Caco-2 (cell line): Measurements from ENCODE around the gene FCN2. TPM values are rescaled to one million over a fixed set of nuclear protein-coding genes. Genes with fewer than 3 reads are reported as not detected.

ENCODE experiments used
- BruUV-seq: library from RNA; stranded (reverse); fragments of 400-500 nt; replicated peaks from 2 replicates; lab custom pipeline; 2021; lab: Mats Ljungman, UMichigan
- CTCF ChIA-PET: fragments of 300-600 bp; sonication (Branson Sonifier 250); formaldehyde crosslinking; loops from one replicate; lab custom pipeline; 2022; ENCODE audit warnings: antibody characterized with exemption; lab: Charles Lee
- POLR2A ChIA-PET: fragments of 300-600 bp; sonication (Branson Sonifier 250); formaldehyde crosslinking; loops from one replicate; lab custom pipeline; 2022; ENCODE audit warnings: antibody characterized with exemption; lab: Charles Lee
- DNase-seq, 2 experiments: peaks; one replicate each; pipeline versions ENCODE4 v3.0.0 to v3.0.0-alpha.2; 2020 to 2022
- H3K27me3 ChIP-seq: replicated peaks from 2 replicates; pipeline ENCODE4 v1.6.0; 2011; ENCODE audit warnings: low read length; ENCODE audit not compliant: control insufficient read depth, insufficient read depth
- H3K36me3 ChIP-seq: 2 replicates; pipeline ENCODE4 v1.5.1; 2011; ENCODE audit warnings: low read length; ENCODE audit not compliant: control insufficient read depth, insufficient read depth
- H3K4me1 ChIP-seq: fragments of 250-450 bp; sonication (Bioruptor Pico); 2 replicates; pipeline ENCODE4 v1.5.1; 2020; ENCODE audit warnings: mild to moderate bottlenecking
- H3K4me3 ChIP-seq: 2 replicates; pipeline ENCODE4 v1.5.1; 2011; ENCODE audit warnings: low read depth, mild to moderate bottlenecking, control low read depth, low read length
- H3K9me3 ChIP-seq: fragments of 250-450 bp; sonication (Bioruptor Pico); 2 replicates; pipeline ENCODE4 v1.5.1; 2020; ENCODE audit warnings: mild to moderate bottlenecking, moderate library complexity
- H3K27ac Mint-ChIP-seq: one replicate; pipeline ENCODE4 v1.8.0; 2022; ENCODE audit warnings: mixed read lengths; ENCODE audit not compliant: unreplicated experiment
- H3K27me3 Mint-ChIP-seq: one replicate; pipeline ENCODE4 v1.8.0; 2022; ENCODE audit warnings: mixed read lengths; ENCODE audit not compliant: insufficient read depth, unreplicated experiment
- H3K36me3 Mint-ChIP-seq: one replicate; pipeline ENCODE4 v1.8.0; 2022; ENCODE audit warnings: mild to moderate bottlenecking, mixed read lengths; ENCODE audit not compliant: insufficient read depth, unreplicated experiment
- H3K4me1 Mint-ChIP-seq: one replicate; pipeline ENCODE4 v1.8.0; 2022; ENCODE audit warnings: low read depth, mixed read lengths; ENCODE audit not compliant: unreplicated experiment
- H3K4me3 Mint-ChIP-seq: one replicate; pipeline ENCODE4 v1.8.0; 2022; ENCODE audit warnings: mild to moderate bottlenecking, moderate library complexity, mixed read lengths; ENCODE audit not compliant: unreplicated experiment
- H3K9me3 Mint-ChIP-seq: one replicate; pipeline ENCODE4 v1.8.0; 2022; ENCODE audit warnings: mixed read lengths; ENCODE audit not compliant: unreplicated experiment
- CTCF ChIP-seq, 2 experiments: fragments of 200-600 bp in 1 of 2; IDR thresholded peaks; 1 replicate in 1 of 2; 2 replicates in 1 of 2; pipeline versions ENCODE4 v1.5.1 to v1.8.0; 2011 to 2022; ENCODE audit warnings: antibody characterized with exemption in 1 of 2, control low read depth in 1 of 2, inconsistent platforms in 1 of 2, low read depth in 1 of 2, low read length in 1 of 2, mild to moderate bottlenecking in 1 of 2, moderate library complexity in 1 of 2; ENCODE audit not compliant: insufficient read depth in 1 of 2, severe bottlenecking in 1 of 2, unreplicated experiment in 1 of 2
- intact Hi-C: fragments of 100-400 bp; cut with micrococcal nuclease; formaldehyde crosslinking; loops from one replicate; pipeline ENCODE4 v1.10.0; 2022; ENCODE audit not compliant: unreplicated experiment
- total RNA-seq: library from RNA; stranded (reverse); gene quantifications from 2 replicates; pipeline ENCODE4 v1.2.3, GENCODE V29; 2022

FCN2 gene
- total RNA-seq, 1 experiment from 2014 or later, result not detected

- Mint-ChIP-seq H3K27ac (no peak overlapping the region), H3K36me3 (peaks cover 6% of the 10 kb centered on the region), H3K27me3 (peaks cover 6% of the 10 kb centered on the region), H3K4me1 (no peaks in the 10 kb centered on the region), H3K4me3 (no peak overlapping the region), H3K9me3 (no peaks in the 10 kb centered on the region)
- H3K36me3 ChIP-seq, result no peaks in the 10 kb centered on the region
- H3K4me3 ChIP-seq, result no peak overlapping the region
- no peaks in the 10 kb centered on the region for H3K9me3 ChIP-seq
- TF ChIP-seq CTCF (IDR thresholded peaks at IDR 0.05; ENCODE audit: insufficient read depth in 1 of 2, low read depth in 1 of 2, low read length in 1 of 2, severe bottlenecking in 1 of 2, unreplicated experiment in 1 of 2), result no peak
- no TSS peak for BruUV-seq
- intact Hi-C loops, result no loop called here
- ChIA-PET CTCF (no interaction called here), POLR2A (no interaction called here)
- no peaks in the 10 kb centered on the region for H3K27me3 ChIP-seq
- H3K4me1 ChIP-seq, result no peaks in the 10 kb centered on the region
- DNase-seq, result no peak
Measured at GRCh38 chr9:134885679-134886412, 5.2 kb downstream of the FCN2 start.

GRCh38 chr9:134886413-134886913, 5.9 kb downstream of the FCN2 start:
- H3K36me3 Mint-ChIP-seq, result peaks cover 6% of the 10 kb centered on the region
- Histone ChIP-seq H3K9me3 (no peaks in the 10 kb centered on the region; the same call in 1 of the 2 replicates), H3K36me3 (no peaks in the 10 kb centered on the region), H3K27me3 (no peaks in the 10 kb centered on the region; the same call in 1 of the 2 replicates), H3K4me3 (no peak overlapping the region), H3K4me1 (no peaks in the 10 kb centered on the region)
- no peak overlapping the region for H3K27ac Mint-ChIP-seq
- intact Hi-C loops, result no loop called here
- BruUV-seq, result no TSS peak
- H3K9me3 Mint-ChIP-seq, result no peaks in the 10 kb centered on the region
- TF ChIP-seq CTCF (IDR thresholded peaks at IDR 0.05; ENCODE audit: insufficient read depth in 1 of 2, low read depth in 1 of 2, low read length in 1 of 2, severe bottlenecking in 1 of 2, unreplicated experiment in 1 of 2), result no peak
- no peak overlapping the region for H3K4me3 Mint-ChIP-seq
- POLR2A ChIA-PET, result no interaction called here
- CTCF ChIA-PET, result no interaction called here
- H3K4me1 Mint-ChIP-seq, result no peaks in the 10 kb centered on the region
- no peak for DNase-seq
- H3K27me3 Mint-ChIP-seq, result peaks cover 6% of the 10 kb centered on the region

- ChIA-PET CTCF (no interaction called here), POLR2A (no interaction called here)
- Mint-ChIP-seq H3K36me3 (peaks cover 6% of the 10 kb centered on the region), H3K27ac (no peak overlapping the region), H3K9me3 (no peaks in the 10 kb centered on the region), H3K4me3 (no peak overlapping the region), H3K4me1 (no peaks in the 10 kb centered on the region), H3K27me3 (peaks cover 9% of the 10 kb centered on the region)
- H3K4me3 ChIP-seq, result no peak overlapping the region
- no peak for DNase-seq
- H3K9me3 ChIP-seq, result no peaks in the 10 kb centered on the region; the same call in 1 of the 2 replicates
- BruUV-seq, result no TSS peak
- no peaks in the 10 kb centered on the region for H3K36me3 ChIP-seq
- intact Hi-C loops, result no loop called here
- no peaks in the 10 kb centered on the region; the same call in 1 of the 2 replicates for H3K27me3 ChIP-seq
- TF ChIP-seq CTCF (IDR thresholded peaks at IDR 0.05; ENCODE audit: insufficient read depth in 1 of 2, low read depth in 1 of 2, low read length in 1 of 2, severe bottlenecking in 1 of 2, unreplicated experiment in 1 of 2), result no peak
- H3K4me1 ChIP-seq, result no peaks in the 10 kb centered on the region
Measured at GRCh38 chr9:134887219-134887618, 6.6 kb downstream of the FCN2 start.
